H1 (cell line): Measurements from ENCODE around the gene ETV1. TPM values are rescaled to one million over a fixed set of nuclear protein-coding genes. Genes with fewer than 3 reads are reported as not detected.

Experiments
- CTCF ChIA-PET: fragments of 300-600 bp; sonication (Branson Sonifier 250); formaldehyde crosslinking; loops from one replicate; lab custom pipeline; 2021; ENCODE audit not compliant: partially characterized antibody; lab: Charles Lee
- POLR2A ChIA-PET: fragments of 300-600 bp; sonication (Branson Sonifier 250); formaldehyde crosslinking; loops from one replicate; lab custom pipeline; 2021; ENCODE audit warnings: inconsistent platforms; ENCODE audit not compliant: partially characterized antibody; lab: Charles Lee
- DNase-seq, 2 experiments: peaks; one replicate each; pipeline versions ENCODE4 v3.0.0 to v3.0.0-alpha.2; 2010 to 2022; ENCODE audit warnings: low spot score in 2 of 2, low read depth in 1 of 2, mixed read lengths in 1 of 2
- FAIRE-seq: peaks from 2 replicates; lab custom pipeline; 2011; peaks lifted over from hg19 to GRCh38; lab: Jason Lieb, UNC
- H2AFZ ChIP-seq: 2 replicates; pipeline ENCODE4 v1.8.1; 2012; ENCODE audit warnings: low read length, inconsistent platforms
- H2AK5ac ChIP-seq: 2 replicates; pipeline ENCODE4 v1.6.1; 2013; ENCODE audit warnings: low read depth, low read length
- H2BK120ac ChIP-seq: replicated peaks from 2 replicates; pipeline ENCODE3; 2013; ENCODE audit warnings: low read depth, low read length, inconsistent platforms
- H2BK12ac ChIP-seq: 2 replicates; pipeline ENCODE4 v1.6.1; 2013; ENCODE audit warnings: low read depth, low read length
- H2BK15ac ChIP-seq: 2 replicates; pipeline ENCODE4 v1.6.1; 2013; ENCODE audit warnings: low read length
- H2BK20ac ChIP-seq: 2 replicates; pipeline ENCODE4 v1.6.1; 2013; ENCODE audit warnings: low read length
- H2BK5ac ChIP-seq: 2 replicates; pipeline ENCODE4 v1.6.1; 2013; ENCODE audit warnings: low read depth, low read length
- H3K14ac ChIP-seq: 2 replicates; pipeline ENCODE4 v1.6.1; 2013; ENCODE audit warnings: inconsistent platforms; ENCODE audit not compliant: insufficient read length
- H3K18ac ChIP-seq: 2 replicates; pipeline ENCODE4 v1.6.1; 2013; ENCODE audit warnings: low read length; ENCODE audit errors: extremely low read depth
- H3K23ac ChIP-seq: 2 replicates; pipeline ENCODE4 v1.6.1; 2013; ENCODE audit warnings: inconsistent platforms; ENCODE audit not compliant: insufficient read length
- H3K23me2 ChIP-seq: 2 replicates; pipeline ENCODE4 v1.6.1; 2013; ENCODE audit warnings: low read depth, low read length
- H3K27ac ChIP-seq: 2 replicates; pipeline ENCODE4 v1.6.1; 2011; ENCODE audit warnings: low read depth, low read length, inconsistent platforms
- H3K27me3 ChIP-seq, 4 experiments: replicated peaks in 1 of 4; 1 replicate in 1 of 4; 2 replicates in 3 of 4; pipeline versions ENCODE4 v1.6.1 to v1.8.1; 2011 to 2013; ENCODE audit warnings: low read length in 3 of 4, mild to moderate bottlenecking in 3 of 4, inconsistent platforms in 2 of 4, mixed read lengths in 2 of 4, moderate library complexity in 1 of 4; ENCODE audit not compliant: control insufficient read depth in 3 of 4, insufficient read depth in 3 of 4; ENCODE audit errors: extremely low read depth in 1 of 4
- H3K36me3 ChIP-seq, 4 experiments: 2 replicates each; pipeline versions ENCODE4 v1.6.1 to v1.8.1; 2011 to 2013; ENCODE audit warnings: mild to moderate bottlenecking in 4 of 4, low read length in 3 of 4, moderate library complexity in 2 of 4, control low read depth in 1 of 4, inconsistent platforms in 1 of 4; ENCODE audit not compliant: insufficient read depth in 4 of 4, control insufficient read depth in 2 of 4
- H3K4ac ChIP-seq: replicated peaks from 2 replicates; pipeline ENCODE3; 2013; ENCODE audit warnings: low read length, low read depth, mixed read lengths, inconsistent platforms; ENCODE audit not compliant: insufficient read length
- H3K4me1 ChIP-seq, 4 experiments: replicated peaks in 1 of 4; 1 replicate in 1 of 4; 2 replicates in 3 of 4; pipeline versions ENCODE4 v1.6.1 to v1.8.1; 2011 to 2013; ENCODE audit warnings: low read length in 3 of 4, inconsistent platforms in 2 of 4, mixed read lengths in 1 of 4; ENCODE audit not compliant: insufficient read depth in 4 of 4, control insufficient read depth in 3 of 4
- H3K4me2 ChIP-seq, 2 experiments: 2 replicates each; pipeline versions ENCODE4 v1.6.1 to v1.8.1; 2011 to 2013; ENCODE audit warnings: low read depth in 2 of 2, low read length in 2 of 2, control low read depth in 1 of 2, inconsistent platforms in 1 of 2, mild to moderate bottlenecking in 1 of 2; ENCODE audit not compliant: insufficient read depth in 1 of 2
- H3K4me3 ChIP-seq, 4 experiments: fragments of 200-600, 300-600 bp in 1 of 4; sonication (generic), shearing (Covaris generic), sonication (Bioruptor Twin) in 1 of 4; 2 replicates each; pipeline versions ENCODE4 v1.5.1 to v1.8.1; 2011 to 2016; ENCODE audit warnings: low read length in 4 of 4, low read depth in 3 of 4, control low read depth in 2 of 4, inconsistent platforms in 2 of 4, mild to moderate bottlenecking in 2 of 4, mixed read lengths in 1 of 4, moderate library complexity in 1 of 4; ENCODE audit not compliant: insufficient read depth in 2 of 4; ENCODE audit errors: extremely low read depth in 1 of 4
- H3K56ac ChIP-seq: replicated peaks from 2 replicates; pipeline ENCODE3; 2013; ENCODE audit warnings: low read depth, mild to moderate bottlenecking, mixed read lengths, low read length, inconsistent platforms; ENCODE audit not compliant: insufficient read length
- H3K79me1 ChIP-seq: 2 replicates; pipeline ENCODE4 v1.6.1; 2013; ENCODE audit warnings: low read depth, low read length, control low read depth
- H3K79me2 ChIP-seq, 2 experiments: 2 replicates each; pipeline versions ENCODE4 v1.6.1 to v1.8.1; 2012 to 2013; ENCODE audit warnings: low read length in 2 of 2, mild to moderate bottlenecking in 2 of 2, inconsistent platforms in 1 of 2; ENCODE audit not compliant: insufficient read depth in 2 of 2, control insufficient read depth in 1 of 2
- H3K9ac ChIP-seq, 4 experiments: replicated peaks in 1 of 4; 1 replicate in 1 of 4; 2 replicates in 3 of 4; pipeline versions ENCODE4 v1.6.1 to v1.8.1; 2011 to 2013; ENCODE audit warnings: low read depth in 3 of 4, low read length in 3 of 4, control low read depth in 2 of 4, mild to moderate bottlenecking in 2 of 4, moderate library complexity in 2 of 4, inconsistent platforms in 1 of 4; ENCODE audit errors: extremely low read depth in 1 of 4
- H3K9me3 ChIP-seq, 2 experiments: 2 replicates each; pipeline versions ENCODE4 v1.6.1 to v1.8.1; 2012 to 2013; ENCODE audit warnings: mild to moderate bottlenecking in 2 of 2, moderate library complexity in 2 of 2, control low read depth in 1 of 2, inconsistent platforms in 1 of 2, low read depth in 1 of 2, low read length in 1 of 2, mixed read lengths in 1 of 2; ENCODE audit not compliant: insufficient read depth in 2 of 2
- H4K20me1 ChIP-seq, 2 experiments: replicated peaks in 1 of 2; 2 replicates each; pipeline versions ENCODE3 to v1.8.1; 2011 to 2013; ENCODE audit warnings: inconsistent platforms in 2 of 2, low read length in 2 of 2, mild to moderate bottlenecking in 1 of 2; ENCODE audit not compliant: insufficient read depth in 2 of 2, control insufficient read depth in 1 of 2
- H4K5ac ChIP-seq: 2 replicates; pipeline ENCODE4 v1.6.1; 2013; ENCODE audit warnings: low read length, low read depth, mixed read lengths, inconsistent platforms; ENCODE audit not compliant: insufficient read length
- H4K8ac ChIP-seq: 2 replicates; pipeline ENCODE4 v1.8.0; 2013; ENCODE audit warnings: mild to moderate bottlenecking, moderate library complexity, low read length, inconsistent platforms; ENCODE audit not compliant: insufficient read depth; ENCODE audit errors: extremely low read depth
- H4K91ac ChIP-seq: replicated peaks from 2 replicates; pipeline ENCODE3; 2013; ENCODE audit warnings: low read length, mixed read lengths, inconsistent platforms; ENCODE audit not compliant: insufficient read length
- SIRT6 ChIP-seq: IDR thresholded peaks from one replicate; pipeline ENCODE4 v1.7.1; 2012; ENCODE audit warnings: low read length, inconsistent platforms
- WGBS, 2 experiments: shearing (Covaris generic) in 1 of 2; methylation state at CpG; one replicate each; pipeline versions ENCODE4 v1.1.6 to v1.1.7; 2013 to 2015; ENCODE audit warnings: low lambda C conversion rate in 2 of 2, mixed read lengths in 2 of 2, inconsistent platforms in 1 of 2, low coverage in 1 of 2, missing lambda C conversion rate in 1 of 2; ENCODE audit not compliant: insufficient replicate concordance in 2 of 2, insufficient coverage in 1 of 2, insufficient read length in 1 of 2; ENCODE audit errors: extremely low coverage in 1 of 2, missing lambda C conversion rate in 1 of 2; 5-methylcytosine and 5-hydroxymethylcytosine counted together
- polyA plus RNA-seq, 7 experiments: library from polyadenylated mRNA; depleted of rRNA in 3 of 7; stranded (reverse) in 5 of 7; unstranded in 2 of 7; fragments of >200 nt in 5 of 7; fragments of 200-250 nt in 2 of 7; gene quantifications; 1 replicate in 5 of 7; 2 replicates in 1 of 7; 4 replicates in 1 of 7; pipeline versions ENCODE4 v1.2.1 to v1.2.3, GENCODE V29; 2011 to 2013; ENCODE audit warnings: missing spikeins in 2 of 7, mixed read lengths in 2 of 7
- total RNA-seq: library from RNA; stranded (reverse); fragmentation: NEBNext Ultra II Directional; extraction: Animal tissue kit (Norgen Biotek cat#: 25700); gene quantifications from 2 replicates; pipeline ENCODE4 v1.2.1, GENCODE V29; 2021

Gene ETV1
- total and polyA plus RNA-seq, 2 of the 8 experiments (the other 6 are each of a cell fraction or from before 2014, with no cell fraction given), result 58.3 to 91.2 TPM

DNA sequence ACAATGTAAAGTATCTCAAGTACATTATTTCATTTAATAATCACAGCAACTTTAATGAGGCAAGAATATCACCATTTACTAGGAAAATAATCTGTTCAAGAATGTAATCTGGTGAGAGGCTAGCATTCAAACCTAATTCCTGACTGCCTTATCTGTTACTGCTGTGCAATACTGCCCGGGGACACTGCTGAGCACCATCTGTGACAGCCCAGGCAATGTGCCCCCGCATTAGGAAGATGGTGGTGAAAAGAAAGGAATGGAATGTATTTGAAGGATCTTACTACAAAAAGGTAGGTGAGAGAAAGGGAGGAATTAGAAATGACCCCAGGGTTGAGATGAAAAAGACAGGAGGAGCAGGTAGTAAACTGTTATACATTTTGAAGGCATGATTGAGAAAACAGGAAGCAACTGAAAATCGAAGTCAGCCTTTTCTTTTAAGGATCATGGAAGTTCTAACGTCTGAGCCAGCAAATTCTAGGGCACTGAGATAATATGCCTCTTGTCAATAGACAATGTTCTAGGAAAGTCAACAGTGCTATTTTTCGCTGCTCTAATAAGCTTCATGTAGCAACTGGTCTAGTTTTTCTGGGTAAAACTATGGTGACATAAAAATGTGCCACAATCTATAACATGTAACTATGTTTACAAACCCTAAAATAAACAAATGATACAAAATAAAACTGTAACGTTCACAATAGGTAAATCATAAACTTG, 90.4 kb downstream of the ETV1 start:
- no peak overlapping the region for H3K4ac ChIP-seq
- H2BK12ac ChIP-seq, result no peak overlapping the region
- no peak overlapping the region for H2BK120ac ChIP-seq
- no peak overlapping the region for H4K5ac ChIP-seq
- 92% methylated on average over 6 of the region's 6 CpGs; no CpG with 5 or more reads in 1 of the 2 experiments for WGBS, 2 experiments
- no peak overlapping the region for H2BK5ac ChIP-seq
- FAIRE-seq, result no peak
- no peak overlapping the region for H2AK5ac ChIP-seq
- H3K27ac ChIP-seq, result no peak overlapping the region
- H4K91ac ChIP-seq, result no peak overlapping the region
- H3K27me3 ChIP-seq, result no peaks in the 10 kb centered on the region
- no peak overlapping the region for H3K14ac ChIP-seq
- no peak overlapping the region for H3K18ac ChIP-seq
- no peak overlapping the region for H2BK20ac ChIP-seq
- no peak overlapping the region for H3K9ac ChIP-seq
- H3K23me2 ChIP-seq, result no peaks in the 10 kb centered on the region
- H3K23ac ChIP-seq, result no peak overlapping the region
- H3K36me3 ChIP-seq, result peaks cover 0 to 23% (median 7%) of the 10 kb centered on the region in 4 experiments; a peak in 4 of 8 replicates
- no peak overlapping the region for H2AFZ ChIP-seq
- H3K9me3 ChIP-seq, result no peaks in the 10 kb centered on the region
- peaks cover 0 to 3% (median 0%) of the 10 kb centered on the region in 4 experiments; a peak in 1 of 7 replicates for H3K4me1 ChIP-seq
- H4K20me1 ChIP-seq, result no peaks in the 10 kb centered on the region
- H3K79me1 ChIP-seq, result no peaks in the 10 kb centered on the region
- H4K8ac ChIP-seq, result no peak overlapping the region
- ChIA-PET POLR2A (interaction anchor here (0.9 to 1.1 kb wide), 2 partner anchors 8 to 10 kb away, joined by 4 to 5 read pairs; no protein-coding TSS in a partner anchor), CTCF (no interaction called here)
- no peak overlapping the region for H3K56ac ChIP-seq
- no peak overlapping the region for H2BK15ac ChIP-seq
- H3K4me3 ChIP-seq, result no peak overlapping the region
- no peaks in the 10 kb centered on the region for H3K79me2 ChIP-seq
- no peak for DNase-seq
- H3K4me2 ChIP-seq, result no peak overlapping the region
- TF ChIP-seq SIRT6, result no peak
